Esophagus squamous epithelium (tissue), 4 donors: ENCODE measurements around the gene NRM.

ENCODE experiments used
- POLR2A ChIP-seq, 4 donors: fragments of 450-650 bp; IDR thresholded peaks; one replicate each; pipeline ENCODE4 v1.6.1; 2017; ENCODE audit warnings: antibody characterized with exemption in 4 of 4, mild to moderate bottlenecking in 4 of 4, moderate library complexity in 3 of 4
- TF ChIP-seq, protein P1 (sequence below), 6 experiments: fragments of 450-650 bp in 4 of 6; fragments of 200-600 bp in 2 of 6; sonication (generic) in 2 of 6; IDR thresholded peaks; one replicate each; pipeline ENCODE4 v1.5.1; 2016 to 2019; ENCODE audit warnings: antibody characterized with exemption in 6 of 6, mild to moderate bottlenecking in 4 of 6, moderate library complexity in 4 of 6

DNA sequence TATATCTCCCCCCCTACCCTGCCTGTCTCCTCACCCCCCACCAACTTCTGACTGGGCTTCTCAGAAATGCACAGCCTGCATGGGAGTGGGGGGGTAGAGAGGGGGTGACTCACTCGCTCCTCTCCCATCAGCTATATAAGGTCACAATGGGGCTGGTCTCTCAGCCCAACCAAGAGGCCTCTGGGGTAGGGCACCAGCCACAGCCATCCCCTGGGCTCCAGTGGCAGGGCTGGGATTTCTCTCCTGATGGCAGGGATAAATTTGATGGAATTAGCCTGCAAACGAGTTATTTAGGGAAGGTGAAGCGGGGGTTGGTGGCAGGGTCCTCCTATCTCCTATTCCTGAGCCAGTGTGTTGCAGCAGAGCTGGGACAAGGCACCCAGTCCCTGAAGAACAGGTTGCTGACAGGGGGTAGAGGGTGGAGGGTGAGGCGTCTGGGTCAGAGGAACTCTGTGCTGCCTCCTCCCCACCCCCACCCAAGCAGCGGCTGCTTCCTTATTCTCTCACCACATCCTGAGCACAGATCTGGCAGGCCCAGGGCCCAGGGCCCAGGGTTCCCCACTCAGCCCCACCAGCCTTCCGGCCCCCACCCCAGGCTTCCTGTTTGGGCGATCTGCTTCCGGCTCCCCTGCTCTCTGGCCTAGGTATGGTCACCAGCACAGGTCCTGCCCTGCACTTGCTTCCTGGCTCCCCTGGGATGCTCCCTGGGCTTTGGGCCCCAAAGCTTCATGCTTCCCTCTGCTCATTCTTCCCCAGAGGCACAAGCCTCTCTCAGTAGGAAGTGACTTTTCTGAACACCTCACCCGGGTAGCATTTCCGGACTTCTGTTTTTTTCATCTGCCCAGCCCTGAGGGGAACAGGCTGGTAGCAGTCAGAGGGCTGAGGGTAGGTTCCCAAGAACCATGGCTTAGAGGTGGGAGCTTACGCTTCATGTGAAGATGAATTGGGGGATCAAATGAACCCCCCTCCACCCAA is 8.4 kb downstream of the NRM start:
- TF ChIP-seq POLR2A (IDR thresholded peaks at IDR 0.05): peak in 2 of 4 donors; percentile 55 to 59
- TF ChIP-seq, protein P1, sequence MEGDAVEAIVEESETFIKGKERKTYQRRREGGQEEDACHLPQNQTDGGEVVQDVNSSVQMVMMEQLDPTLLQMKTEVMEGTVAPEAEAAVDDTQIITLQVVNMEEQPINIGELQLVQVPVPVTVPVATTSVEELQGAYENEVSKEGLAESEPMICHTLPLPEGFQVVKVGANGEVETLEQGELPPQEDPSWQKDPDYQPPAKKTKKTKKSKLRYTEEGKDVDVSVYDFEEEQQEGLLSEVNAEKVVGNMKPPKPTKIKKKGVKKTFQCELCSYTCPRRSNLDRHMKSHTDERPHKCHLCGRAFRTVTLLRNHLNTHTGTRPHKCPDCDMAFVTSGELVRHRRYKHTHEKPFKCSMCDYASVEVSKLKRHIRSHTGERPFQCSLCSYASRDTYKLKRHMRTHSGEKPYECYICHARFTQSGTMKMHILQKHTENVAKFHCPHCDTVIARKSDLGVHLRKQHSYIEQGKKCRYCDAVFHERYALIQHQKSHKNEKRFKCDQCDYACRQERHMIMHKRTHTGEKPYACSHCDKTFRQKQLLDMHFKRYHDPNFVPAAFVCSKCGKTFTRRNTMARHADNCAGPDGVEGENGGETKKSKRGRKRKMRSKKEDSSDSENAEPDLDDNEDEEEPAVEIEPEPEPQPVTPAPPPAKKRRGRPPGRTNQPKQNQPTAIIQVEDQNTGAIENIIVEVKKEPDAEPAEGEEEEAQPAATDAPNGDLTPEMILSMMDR (IDR thresholded peaks at IDR 0.05): no peak
